ENCODE measurements around the gene ANK3.
A peak's percentile ranks its signal among the peaks of the same experiment; 100 is the strongest.

The ANK3 gene

DNA sequence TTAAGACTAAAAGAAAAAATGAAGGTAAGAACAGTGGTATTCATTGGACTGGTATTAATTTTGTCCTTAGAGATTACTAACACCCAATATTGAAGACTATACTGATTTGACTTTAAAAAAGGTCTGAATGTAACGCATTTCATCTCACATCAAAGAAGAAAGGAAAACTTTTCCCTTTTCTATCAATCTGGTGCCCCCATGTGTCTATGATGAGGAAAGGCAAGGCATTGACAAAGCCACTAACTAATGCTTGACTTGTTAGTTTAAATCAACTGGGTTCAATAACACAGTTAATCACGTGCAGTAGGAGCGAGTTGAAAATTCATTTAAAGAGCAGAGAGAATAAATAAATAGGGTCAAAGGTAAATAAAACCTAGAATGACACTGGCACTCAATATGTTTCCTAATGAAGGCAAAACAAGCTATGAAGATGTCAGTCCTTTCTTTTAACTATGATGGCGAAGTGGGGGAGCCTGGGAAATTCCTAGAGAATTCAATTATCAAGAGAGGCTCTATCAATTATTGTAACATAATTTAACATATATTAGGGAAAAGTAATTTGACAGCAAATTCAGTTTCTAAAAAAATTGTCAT, 180.9 kb downstream of the ANK3 start:
- no peak for DNase-seq
- H3K36me3 ChIP-seq, result no peaks in the 10 kb centered on the region
- H3K27ac ChIP-seq, result no peak overlapping the region
- H3K4me3 ChIP-seq, result no peak overlapping the region
- H3K4me1 ChIP-seq, result peaks cover 0 to 3% (median 0%) of the 10 kb centered on the region in 4 donors
- no peaks in the 10 kb centered on the region for H3K9me3 ChIP-seq
- TF ChIP-seq, protein P1, sequence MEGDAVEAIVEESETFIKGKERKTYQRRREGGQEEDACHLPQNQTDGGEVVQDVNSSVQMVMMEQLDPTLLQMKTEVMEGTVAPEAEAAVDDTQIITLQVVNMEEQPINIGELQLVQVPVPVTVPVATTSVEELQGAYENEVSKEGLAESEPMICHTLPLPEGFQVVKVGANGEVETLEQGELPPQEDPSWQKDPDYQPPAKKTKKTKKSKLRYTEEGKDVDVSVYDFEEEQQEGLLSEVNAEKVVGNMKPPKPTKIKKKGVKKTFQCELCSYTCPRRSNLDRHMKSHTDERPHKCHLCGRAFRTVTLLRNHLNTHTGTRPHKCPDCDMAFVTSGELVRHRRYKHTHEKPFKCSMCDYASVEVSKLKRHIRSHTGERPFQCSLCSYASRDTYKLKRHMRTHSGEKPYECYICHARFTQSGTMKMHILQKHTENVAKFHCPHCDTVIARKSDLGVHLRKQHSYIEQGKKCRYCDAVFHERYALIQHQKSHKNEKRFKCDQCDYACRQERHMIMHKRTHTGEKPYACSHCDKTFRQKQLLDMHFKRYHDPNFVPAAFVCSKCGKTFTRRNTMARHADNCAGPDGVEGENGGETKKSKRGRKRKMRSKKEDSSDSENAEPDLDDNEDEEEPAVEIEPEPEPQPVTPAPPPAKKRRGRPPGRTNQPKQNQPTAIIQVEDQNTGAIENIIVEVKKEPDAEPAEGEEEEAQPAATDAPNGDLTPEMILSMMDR (IDR thresholded peaks at IDR 0.05), result peak; percentile 77 to 89
- no peaks in the 10 kb centered on the region for H3K27me3 ChIP-seq
- intact Hi-C loops (cut with DNase I; ENCODE audit: low total_unique reads), result loop anchor here (5.0 kb wide), 2 partner anchors 91 to 106 kb away; no protein-coding TSS in a partner anchor

DNA sequence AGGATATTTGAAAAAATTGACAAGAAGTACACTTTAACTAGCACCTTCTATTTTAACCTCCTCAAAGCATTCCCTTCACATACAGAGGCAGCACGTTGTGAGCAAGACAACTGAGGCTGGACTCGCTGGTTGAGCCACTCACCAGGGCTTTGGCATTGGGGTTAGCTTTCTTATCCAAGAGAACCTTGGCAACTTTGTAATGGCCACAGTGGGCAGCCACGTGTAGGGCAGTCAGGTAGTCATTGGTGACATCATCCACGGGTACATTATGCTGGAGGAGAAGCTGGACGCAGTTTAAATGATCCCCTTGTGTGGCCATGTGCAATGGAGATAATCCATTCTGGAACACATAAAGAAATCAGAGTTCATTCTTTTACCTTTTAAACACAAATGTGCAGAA, 181.8 kb downstream of the ANK3 start:
- no peak overlapping the region for H3K27ac ChIP-seq
- H3K9me3 ChIP-seq, result no peaks in the 10 kb centered on the region
- intact Hi-C loops (cut with DNase I; ENCODE audit: low total_unique reads), result loop anchor here (5.0 kb wide), 2 partner anchors 91 to 106 kb away; no protein-coding TSS in a partner anchor
- TF ChIP-seq, protein P1 (IDR thresholded peaks at IDR 0.05), result no peak
- H3K36me3 ChIP-seq, result no peaks in the 10 kb centered on the region
- H3K4me1 ChIP-seq, result peaks cover 0 to 3% (median 0%) of the 10 kb centered on the region in 4 donors
- H3K27me3 ChIP-seq, result no peaks in the 10 kb centered on the region
- H3K4me3 ChIP-seq, result no peak overlapping the region
- no peak for DNase-seq

DNA sequence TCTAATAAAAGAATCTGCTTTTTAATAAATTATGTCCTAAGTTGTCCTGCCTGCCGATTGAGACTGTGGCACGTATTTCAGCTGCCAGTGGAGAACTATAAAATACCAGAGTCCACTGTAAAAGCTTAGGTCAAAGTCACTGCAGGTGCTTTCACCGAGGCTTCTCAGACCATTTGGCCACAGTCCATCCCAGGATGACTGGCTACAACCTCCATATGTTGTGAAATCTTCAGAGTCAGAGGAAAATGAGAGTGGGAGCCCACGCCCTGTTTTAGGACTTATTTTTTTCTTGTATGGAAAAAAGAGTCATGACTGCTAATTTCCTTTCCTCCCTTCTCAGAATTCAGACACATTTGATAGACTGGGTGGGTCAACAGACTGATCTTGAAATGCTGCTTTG, 182.9 kb downstream of the ANK3 start:
- Histone ChIP-seq H3K4me1 (peaks cover 0 to 3% (median 0%) of the 10 kb centered on the region in 4 donors), H3K4me3 (no peak overlapping the region), H3K27me3 (no peaks in the 10 kb centered on the region), H3K27ac (no peak overlapping the region), H3K36me3 (no peaks in the 10 kb centered on the region), H3K9me3 (no peaks in the 10 kb centered on the region)
- TF ChIP-seq, protein P1 (IDR thresholded peaks at IDR 0.05), result no peak
- DNase-seq, result no peak
- intact Hi-C loops (cut with DNase I; ENCODE audit: low total_unique reads), result loop anchor here (5.0 kb wide), 2 partner anchors 89 to 104 kb away; no protein-coding TSS in a partner anchor

DNA sequence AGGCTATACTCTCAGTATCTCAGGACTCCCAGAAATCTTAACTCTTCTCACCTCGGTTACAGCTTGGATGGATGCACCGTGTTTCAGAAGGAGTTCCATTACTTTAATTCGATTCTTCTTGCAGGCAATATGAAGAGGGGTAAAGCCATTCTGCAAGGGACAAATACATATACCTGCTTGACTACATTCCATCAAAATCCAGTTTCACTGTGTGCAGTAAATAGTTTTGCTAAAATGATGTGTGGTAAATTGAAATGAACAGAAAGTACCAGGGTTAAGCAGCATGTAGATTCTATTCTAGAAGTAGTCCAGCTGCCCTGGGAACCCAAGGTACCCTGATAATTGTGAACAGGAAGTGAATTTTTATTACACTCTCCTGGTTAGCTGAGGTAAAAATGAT, 183.9 kb downstream of the ANK3 start:
- no peak for DNase-seq
- TF ChIP-seq, protein P1 (IDR thresholded peaks at IDR 0.05), result no peak
- intact Hi-C loops (cut with DNase I; ENCODE audit: low total_unique reads), result loop anchor here (5.0 kb wide), 2 partner anchors 88 to 103 kb away; no protein-coding TSS in a partner anchor
- Histone ChIP-seq H3K36me3 (no peaks in the 10 kb centered on the region), H3K27me3 (no peaks in the 10 kb centered on the region), H3K4me3 (no peak overlapping the region), H3K4me1 (peaks cover 0 to 3% (median 0%) of the 10 kb centered on the region in 4 donors), H3K27ac (no peak overlapping the region), H3K9me3 (no peaks in the 10 kb centered on the region)

DNA sequence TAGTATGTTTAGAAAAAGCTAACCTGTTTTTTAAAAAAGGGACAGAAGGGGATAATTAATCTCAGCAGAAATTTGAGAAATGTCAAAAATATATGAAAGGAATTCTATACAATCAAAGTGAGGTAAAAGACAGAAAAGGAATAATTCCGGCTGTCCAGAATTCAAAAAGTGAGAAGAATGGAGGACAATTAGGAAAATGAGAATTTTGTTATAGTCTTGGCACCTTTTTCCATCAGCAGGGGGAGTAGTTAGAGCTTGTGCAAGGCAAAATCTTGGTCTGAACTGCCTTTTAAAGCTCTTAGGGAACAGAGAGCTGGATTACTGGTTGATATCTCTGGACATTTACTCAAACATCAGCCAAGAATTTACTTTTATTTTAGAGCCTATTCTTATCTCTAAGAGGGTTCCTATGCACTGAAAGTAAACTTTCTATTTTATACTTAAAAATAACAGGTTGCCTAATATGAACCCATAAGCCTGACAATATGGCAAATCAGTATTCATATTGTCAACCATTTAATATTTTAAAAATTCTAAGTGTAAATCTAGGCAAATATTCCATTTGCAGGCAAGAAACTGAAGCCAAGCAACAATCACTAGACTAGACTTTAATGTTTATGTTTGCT, 185.6 kb downstream of the ANK3 start:
- intact Hi-C loops (cut with DNase I; ENCODE audit: low total_unique reads), result no loop called here
- H3K4me1 ChIP-seq, result peaks cover 0 to 15% (median 6%) of the 10 kb centered on the region in 4 donors
- TF ChIP-seq, protein P1 (IDR thresholded peaks at IDR 0.05), result peak; percentile 46 to 56
- no peak overlapping the region for H3K27ac ChIP-seq
- H3K9me3 ChIP-seq, result no peaks in the 10 kb centered on the region
- no peak for DNase-seq
- no peaks in the 10 kb centered on the region for H3K36me3 ChIP-seq
- H3K27me3 ChIP-seq, result no peaks in the 10 kb centered on the region
- H3K4me3 ChIP-seq, result no peak overlapping the region
